Lung (tissue), 12 donors: Measurements from ENCODE around the gene ACTA2. TPM values are rescaled to one million over a fixed set of nuclear protein-coding genes. Genes with fewer than 3 reads are reported as not detected.

Source experiments
- ATAC-seq: fragments of 200-7000 bp; cut with Tn5 transposase; one replicate; pipeline ENCODE4 v1.9.1; 2020; ENCODE audit warnings: moderate number of reproducible peaks; ENCODE audit not compliant: insufficient read depth, low FRiP score
- DNase-seq, 3 donors: peaks; one replicate each; pipeline ENCODE4 v3.0.0-alpha.2; 2013 to 2017
- H3K27ac ChIP-seq, 2 donors: one replicate each; pipeline ENCODE4 v1.5.1; 2013; ENCODE audit warnings: mild to moderate bottlenecking in 2 of 2, moderate library complexity in 2 of 2, control low read depth in 1 of 2, inconsistent platforms in 1 of 2, low read depth in 1 of 2, low read length in 1 of 2
- H3K27me3 ChIP-seq, 3 donors: one replicate each; pipeline ENCODE4 v1.5.1; 2013; ENCODE audit warnings: low read length in 2 of 3; ENCODE audit not compliant: control insufficient read depth in 3 of 3, insufficient read depth in 3 of 3
- H3K36me3 ChIP-seq, 4 donors: one replicate each; pipeline ENCODE4 v1.5.1; 2013; ENCODE audit warnings: low read length in 4 of 4, mild to moderate bottlenecking in 1 of 4, moderate library complexity in 1 of 4; ENCODE audit not compliant: control insufficient read depth in 4 of 4, insufficient read depth in 4 of 4
- H3K4me1 ChIP-seq, 5 donors: one replicate each; pipeline ENCODE4 v1.5.1; 2013; ENCODE audit warnings: low read length in 5 of 5, mild to moderate bottlenecking in 2 of 5, moderate library complexity in 1 of 5; ENCODE audit not compliant: control insufficient read depth in 5 of 5, insufficient read depth in 5 of 5
- H3K4me3 ChIP-seq: one replicate; pipeline ENCODE4 v1.5.1; 2013; ENCODE audit warnings: mild to moderate bottlenecking, control low read depth, moderate library complexity
- H3K9ac ChIP-seq, 2 donors: one replicate each; pipeline ENCODE4 v1.5.1; 2013; ENCODE audit warnings: low read length in 2 of 2, control low read depth in 1 of 2; ENCODE audit not compliant: insufficient read depth in 1 of 2
- H3K9me3 ChIP-seq, 4 donors: one replicate each; pipeline ENCODE4 v1.5.1; 2013; ENCODE audit warnings: low read length in 3 of 4, mild to moderate bottlenecking in 1 of 4, moderate library complexity in 1 of 4; ENCODE audit not compliant: control insufficient read depth in 4 of 4, insufficient read depth in 3 of 4
- WGBS, 2 donors: extraction: QIAGEN DNeasy Blood & Tissue Kit; methylation state at CpG; one replicate each; pipeline ENCODE4 v1.1.7; 2013; 5-methylcytosine and 5-hydroxymethylcytosine counted together
- polyA plus RNA-seq, 2 donors: library from polyadenylated mRNA; stranded (reverse); fragments of 200-250 nt; gene quantifications; one replicate each; pipeline ENCODE4 v1.2.1, GENCODE V29; 2013
- total RNA-seq, 2 donors: library from RNA; depleted of rRNA in 1 of 2; stranded (reverse); fragments of >200 nt in 1 of 2; gene quantifications; one replicate each; pipeline ENCODE4 v1.2.1, GENCODE V29; 2014 to 2021
- TF ChIP-seq, protein P1 (sequence below): IDR thresholded peaks from 2 replicates; pipeline ENCODE4 v1.5.1; 2012; ENCODE audit warnings: mild to moderate bottlenecking; ENCODE audit errors: control extremely low read depth, extremely low read depth
- donor health status: control.
- donor health status: control.
- donor health status: Bipolar disorder and iron deficiency.
- donor health status: healthy.
- donor health status: DM: yes; HTN: yes; CAD: no.

The ACTA2 gene
- total and polyA plus RNA-seq, 4 donors: 186 to 485 (median 249) TPM

DNA sequence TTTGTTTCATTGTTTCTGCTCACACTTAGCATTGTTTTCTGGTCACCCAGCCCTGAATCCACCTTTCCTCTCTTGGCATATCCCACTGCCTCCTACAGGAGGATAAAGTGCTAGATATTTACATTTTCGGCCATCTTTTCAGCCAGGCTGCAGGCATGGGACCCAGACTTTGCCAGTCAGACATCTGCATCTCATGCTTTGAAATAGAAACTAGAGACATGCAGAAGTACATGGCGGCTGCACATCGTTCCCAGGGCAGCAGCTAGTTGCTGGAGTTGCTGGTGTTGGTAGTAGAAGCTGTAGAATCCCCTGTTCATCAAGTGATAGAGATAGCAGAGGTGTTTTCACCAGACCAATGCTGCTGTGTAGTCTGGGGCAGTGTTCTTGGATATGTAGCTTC is 53.8 kb downstream of the ACTA2 start:
- Histone ChIP-seq H3K9ac (no peak overlapping the region), H3K27ac (no peak overlapping the region), H3K4me3 (no peak overlapping the region), H3K27me3 (no peaks in the 10 kb centered on the region), H3K4me1 (peaks cover 0 to 22% (median 12%) of the 10 kb centered on the region in 5 donors), H3K9me3 (no peaks in the 10 kb centered on the region), H3K36me3 (peaks cover 0 to 5% (median 2%) of the 10 kb centered on the region in 4 donors)
- no peak for DNase-seq
- ATAC-seq: no peak
- TF ChIP-seq, protein P1, sequence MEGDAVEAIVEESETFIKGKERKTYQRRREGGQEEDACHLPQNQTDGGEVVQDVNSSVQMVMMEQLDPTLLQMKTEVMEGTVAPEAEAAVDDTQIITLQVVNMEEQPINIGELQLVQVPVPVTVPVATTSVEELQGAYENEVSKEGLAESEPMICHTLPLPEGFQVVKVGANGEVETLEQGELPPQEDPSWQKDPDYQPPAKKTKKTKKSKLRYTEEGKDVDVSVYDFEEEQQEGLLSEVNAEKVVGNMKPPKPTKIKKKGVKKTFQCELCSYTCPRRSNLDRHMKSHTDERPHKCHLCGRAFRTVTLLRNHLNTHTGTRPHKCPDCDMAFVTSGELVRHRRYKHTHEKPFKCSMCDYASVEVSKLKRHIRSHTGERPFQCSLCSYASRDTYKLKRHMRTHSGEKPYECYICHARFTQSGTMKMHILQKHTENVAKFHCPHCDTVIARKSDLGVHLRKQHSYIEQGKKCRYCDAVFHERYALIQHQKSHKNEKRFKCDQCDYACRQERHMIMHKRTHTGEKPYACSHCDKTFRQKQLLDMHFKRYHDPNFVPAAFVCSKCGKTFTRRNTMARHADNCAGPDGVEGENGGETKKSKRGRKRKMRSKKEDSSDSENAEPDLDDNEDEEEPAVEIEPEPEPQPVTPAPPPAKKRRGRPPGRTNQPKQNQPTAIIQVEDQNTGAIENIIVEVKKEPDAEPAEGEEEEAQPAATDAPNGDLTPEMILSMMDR: no peak
- 93 to 96% methylated on average over 3 of the region's 3 CpGs for WGBS, 2 donors

DNA sequence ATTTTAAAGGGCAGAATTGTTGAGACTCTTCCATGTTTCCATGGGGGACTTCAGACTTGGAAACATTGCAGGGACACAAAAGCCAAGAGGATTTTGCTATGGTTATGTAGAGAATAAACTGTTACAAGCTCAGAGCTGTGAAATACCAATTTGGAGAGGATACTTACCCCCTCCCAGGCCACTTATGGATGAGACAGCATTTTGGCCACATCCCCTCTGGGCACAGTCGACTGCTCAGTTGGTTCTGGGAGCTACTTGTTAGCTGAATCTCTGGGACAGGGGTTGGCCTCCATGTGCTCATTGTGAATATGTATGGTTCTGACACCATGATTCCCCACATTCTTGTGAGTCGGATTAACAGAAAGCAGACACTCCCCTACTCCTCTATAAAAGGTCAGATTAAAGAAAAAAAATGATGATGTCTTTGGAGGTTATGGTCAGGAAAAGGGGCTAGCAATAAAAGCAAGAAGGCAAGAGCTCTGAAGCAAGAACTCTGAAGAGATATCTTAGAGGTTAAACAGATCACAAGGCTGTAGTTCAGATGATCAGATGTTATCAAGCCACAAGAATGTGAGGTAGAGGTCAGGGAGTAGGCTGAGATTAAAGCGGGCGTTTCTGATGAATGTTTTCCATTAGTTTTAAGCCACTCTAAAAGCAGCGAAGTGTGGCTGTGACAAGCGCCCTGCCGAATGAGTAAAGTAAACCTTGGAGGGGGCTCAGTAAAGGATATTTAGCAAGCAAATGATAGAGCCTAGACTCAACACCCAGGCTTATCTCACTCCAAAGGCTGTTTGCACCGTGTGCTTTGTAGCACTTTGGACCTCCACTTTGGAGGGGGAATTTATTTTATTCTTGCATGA is 55.3 kb downstream of the ACTA2 start:
- Histone ChIP-seq H3K27ac (peak overlapping the region; percentile 21 to 49), H3K9ac (no peak overlapping the region)
- 53 to 71% methylated on average over 8 of the region's 8 CpGs for WGBS, 2 donors

DNA sequence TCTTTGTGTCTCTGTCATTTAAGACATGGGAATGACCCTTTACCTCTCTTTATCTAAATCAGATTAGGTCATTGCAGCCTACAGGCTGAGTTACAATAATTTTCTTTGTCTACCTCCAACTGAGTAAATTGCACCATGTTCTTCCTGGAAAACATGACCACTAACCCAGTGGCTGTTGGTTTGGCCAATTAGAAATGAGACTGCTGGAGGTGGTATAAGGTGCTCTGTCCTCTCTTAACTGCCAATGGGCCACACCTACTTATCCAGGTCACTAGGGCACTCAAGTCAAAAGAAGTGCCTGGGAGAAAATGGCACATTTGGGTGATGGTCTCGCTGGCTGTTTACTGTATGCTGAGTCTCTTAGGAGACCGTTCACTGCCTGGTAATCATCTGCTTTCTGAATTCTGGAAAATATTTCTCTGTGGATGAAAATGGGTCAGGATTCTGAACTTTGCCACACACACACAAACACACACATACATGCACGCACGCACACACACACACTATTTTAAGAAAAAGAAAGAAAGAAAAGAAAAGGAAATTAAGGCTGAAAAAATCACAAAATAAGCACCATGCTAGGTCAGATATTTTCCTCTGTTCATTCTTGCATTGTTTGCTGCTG is 56.1 kb downstream of the ACTA2 start:
- DNase-seq: peak in 1 of 3 donors; percentile 45
- Histone ChIP-seq H3K9me3 (no peaks in the 10 kb centered on the region), H3K36me3 (peaks cover 0 to under 1% (median 0%) of the 10 kb centered on the region in 4 donors), H3K4me1 (peaks cover 0 to 22% (median 12%) of the 10 kb centered on the region in 5 donors), H3K27me3 (no peaks in the 10 kb centered on the region), H3K9ac (no peak overlapping the region), H3K27ac (no peak overlapping the region), H3K4me3 (no peak overlapping the region)
- TF ChIP-seq, protein P1: no peak
- no peak for ATAC-seq
- 76 to 82% methylated on average over 4 of the region's 4 CpGs for WGBS, 2 donors

More for the DNA sequence above, 55.3 kb downstream of the ACTA2 start:
- ATAC-seq: no peak
- DNase-seq: peak in 2 of 3 donors; percentile 64 to 67
- H3K9me3 ChIP-seq: no peaks in the 10 kb centered on the region
- no peak overlapping the region for H3K4me3 ChIP-seq
- H3K4me1 ChIP-seq: peaks cover 0 to 22% (median 12%) of the 10 kb centered on the region in 5 donors
- TF ChIP-seq, protein P1: no peak
- H3K36me3 ChIP-seq: peaks cover 0 to 3% (median 1%) of the 10 kb centered on the region in 4 donors
- no peaks in the 10 kb centered on the region for H3K27me3 ChIP-seq
